Measurements from ENCODE around the gene WWOX. TPM values are rescaled to one million over a fixed set of nuclear protein-coding genes. Genes with fewer than 3 reads are reported as not detected.

WWOX gene
- total RNA-seq, 1 donor from 2014 or later: 29.6 TPM

DNA sequence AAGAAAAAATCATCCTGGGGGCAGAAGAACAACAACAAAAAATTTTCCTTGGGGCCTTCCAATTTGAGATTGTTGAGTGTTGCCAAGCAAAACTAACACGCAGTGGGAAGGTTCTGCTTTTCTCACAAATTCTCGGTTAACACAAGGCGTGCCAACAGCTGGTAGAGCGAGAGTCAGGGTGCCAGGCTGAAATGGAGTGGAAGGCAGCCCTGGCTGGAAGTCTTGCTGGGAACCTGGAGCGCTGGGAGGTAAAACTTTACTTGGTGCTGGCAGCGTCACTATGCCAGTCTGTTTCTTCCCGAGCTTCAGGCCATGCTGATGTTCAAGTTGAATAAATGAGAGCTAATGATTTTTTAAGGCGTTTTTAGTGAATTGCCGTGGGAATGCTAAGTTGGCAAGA lies 189.4 kb downstream of the WWOX start:
- no peak for DNase-seq (ENCODE audit: low read depth)
- TF ChIP-seq, protein P1, sequence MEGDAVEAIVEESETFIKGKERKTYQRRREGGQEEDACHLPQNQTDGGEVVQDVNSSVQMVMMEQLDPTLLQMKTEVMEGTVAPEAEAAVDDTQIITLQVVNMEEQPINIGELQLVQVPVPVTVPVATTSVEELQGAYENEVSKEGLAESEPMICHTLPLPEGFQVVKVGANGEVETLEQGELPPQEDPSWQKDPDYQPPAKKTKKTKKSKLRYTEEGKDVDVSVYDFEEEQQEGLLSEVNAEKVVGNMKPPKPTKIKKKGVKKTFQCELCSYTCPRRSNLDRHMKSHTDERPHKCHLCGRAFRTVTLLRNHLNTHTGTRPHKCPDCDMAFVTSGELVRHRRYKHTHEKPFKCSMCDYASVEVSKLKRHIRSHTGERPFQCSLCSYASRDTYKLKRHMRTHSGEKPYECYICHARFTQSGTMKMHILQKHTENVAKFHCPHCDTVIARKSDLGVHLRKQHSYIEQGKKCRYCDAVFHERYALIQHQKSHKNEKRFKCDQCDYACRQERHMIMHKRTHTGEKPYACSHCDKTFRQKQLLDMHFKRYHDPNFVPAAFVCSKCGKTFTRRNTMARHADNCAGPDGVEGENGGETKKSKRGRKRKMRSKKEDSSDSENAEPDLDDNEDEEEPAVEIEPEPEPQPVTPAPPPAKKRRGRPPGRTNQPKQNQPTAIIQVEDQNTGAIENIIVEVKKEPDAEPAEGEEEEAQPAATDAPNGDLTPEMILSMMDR (conservative IDR thresholded peaks at IDR 0.05; ENCODE audit: low read depth, low read length): no peak
- H3K4me3 ChIP-seq (ENCODE audit: low read depth, low read length): no peak overlapping the region

DNA sequence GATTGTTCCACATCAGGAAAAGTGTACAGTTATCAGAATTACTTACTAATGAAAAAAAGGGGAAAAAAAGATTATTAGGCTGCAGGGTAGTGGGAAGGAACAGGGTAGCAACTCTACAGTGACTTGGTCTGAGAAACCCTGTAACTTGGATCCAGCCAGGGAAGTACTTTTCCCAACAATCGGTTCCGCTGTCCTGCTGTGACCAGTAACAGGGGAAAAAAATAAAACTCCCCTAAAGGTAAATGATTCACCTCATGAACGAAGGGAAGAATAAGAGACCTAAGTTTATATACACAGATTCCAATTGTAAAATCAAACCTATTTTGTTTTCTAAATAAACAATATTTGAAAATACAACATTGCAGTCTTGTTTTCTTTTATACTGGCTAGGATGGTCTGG lies 189.9 kb downstream of the WWOX start:
- TF ChIP-seq, protein P1 (conservative IDR thresholded peaks at IDR 0.05; ENCODE audit: low read depth, low read length): no peak
- no peak overlapping the region for H3K4me3 ChIP-seq (ENCODE audit: low read depth, low read length)
- peak; percentile 51 for DNase-seq (ENCODE audit: low read depth)

DNA sequence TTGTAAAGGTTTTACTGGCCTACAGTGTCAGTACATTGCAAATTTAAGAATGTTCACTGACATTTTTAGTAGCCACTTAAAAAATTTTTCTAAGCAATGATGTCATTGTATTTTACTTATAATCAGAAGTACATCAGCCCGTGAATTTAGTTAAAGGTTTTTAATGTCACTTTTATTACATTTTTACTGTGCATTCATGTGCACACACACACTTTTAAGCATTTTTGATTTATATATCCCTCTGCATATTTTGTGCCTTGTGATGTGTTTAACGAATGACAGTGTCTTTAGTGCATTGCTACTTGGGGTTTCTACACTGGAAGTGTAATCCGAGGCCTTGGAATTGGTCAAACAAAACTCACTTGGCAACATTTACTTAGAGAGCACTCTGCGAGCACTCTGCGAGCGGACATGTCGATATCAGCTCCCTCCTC lies 190.4 kb downstream of the WWOX start:
- peak overlapping the region; percentile 0 for H3K4me3 ChIP-seq (ENCODE audit: low read depth, low read length)
- DNase-seq (ENCODE audit: low read depth): peak; percentile 31
- TF ChIP-seq, protein P1 (conservative IDR thresholded peaks at IDR 0.05; ENCODE audit: low read depth, low read length): no peak

DNA sequence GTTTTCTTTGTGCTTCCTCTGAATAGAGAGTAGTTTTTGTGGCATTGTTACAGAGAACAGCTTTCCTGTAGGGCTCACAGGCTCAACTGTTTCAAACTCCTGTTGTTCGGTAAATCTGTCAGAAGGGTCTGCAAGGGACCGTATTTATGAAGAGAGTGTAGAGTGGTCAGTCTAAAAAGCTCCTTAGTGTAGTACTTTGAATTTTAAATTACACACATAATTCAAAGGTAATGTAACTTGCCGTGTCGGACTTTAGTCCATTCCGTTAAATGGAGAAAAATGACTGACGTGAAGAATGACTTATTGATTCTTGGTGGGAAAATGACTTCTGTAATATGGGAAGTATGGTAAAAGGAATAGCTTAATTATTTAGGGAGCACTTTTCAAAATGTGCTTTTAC lies 190.9 kb downstream of the WWOX start:
- DNase-seq (ENCODE audit: low read depth): no peak
- TF ChIP-seq, protein P1 (conservative IDR thresholded peaks at IDR 0.05; ENCODE audit: low read depth, low read length): no peak
- H3K4me3 ChIP-seq (ENCODE audit: low read depth, low read length): peak overlapping the region; percentile 13

DNA sequence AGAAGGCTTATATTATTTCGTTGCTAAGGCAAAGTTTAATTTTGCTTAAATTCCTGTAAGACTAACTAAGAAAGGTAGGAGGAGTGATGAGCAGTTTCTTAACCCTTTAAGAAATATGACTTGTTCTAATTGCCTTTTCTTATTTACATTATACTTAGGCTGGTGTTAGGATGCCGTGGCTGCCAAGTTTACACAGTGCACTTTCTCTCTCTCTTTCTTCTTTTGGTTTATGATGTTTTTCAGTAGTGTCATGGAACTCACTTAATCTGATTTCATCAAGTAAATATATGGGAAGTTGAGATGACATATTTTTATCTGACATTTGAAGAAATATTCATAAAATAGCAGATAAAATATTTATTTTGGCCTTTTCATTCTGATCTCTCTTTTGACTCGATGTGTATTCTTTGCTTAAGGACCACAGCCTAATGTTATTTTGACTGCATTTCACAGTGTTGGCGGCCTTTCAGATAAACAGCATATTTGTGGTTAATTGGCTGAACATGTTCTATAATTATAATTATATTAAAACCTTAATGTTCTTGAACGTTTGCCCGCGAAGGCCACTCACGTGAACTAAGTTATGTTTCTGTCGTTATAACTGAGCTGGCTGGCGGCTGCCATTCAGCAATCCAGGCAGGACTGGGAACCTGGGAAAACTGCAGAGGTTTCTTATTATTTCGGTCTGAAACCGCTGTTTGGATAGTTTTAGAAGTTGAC lies 191.6 kb downstream of the WWOX start:
- no peak overlapping the region for H3K4me3 ChIP-seq (ENCODE audit: low read depth, low read length)
- no peak for DNase-seq (ENCODE audit: low read depth)
- TF ChIP-seq, protein P1 (conservative IDR thresholded peaks at IDR 0.05; ENCODE audit: low read depth, low read length): no peak

DNA sequence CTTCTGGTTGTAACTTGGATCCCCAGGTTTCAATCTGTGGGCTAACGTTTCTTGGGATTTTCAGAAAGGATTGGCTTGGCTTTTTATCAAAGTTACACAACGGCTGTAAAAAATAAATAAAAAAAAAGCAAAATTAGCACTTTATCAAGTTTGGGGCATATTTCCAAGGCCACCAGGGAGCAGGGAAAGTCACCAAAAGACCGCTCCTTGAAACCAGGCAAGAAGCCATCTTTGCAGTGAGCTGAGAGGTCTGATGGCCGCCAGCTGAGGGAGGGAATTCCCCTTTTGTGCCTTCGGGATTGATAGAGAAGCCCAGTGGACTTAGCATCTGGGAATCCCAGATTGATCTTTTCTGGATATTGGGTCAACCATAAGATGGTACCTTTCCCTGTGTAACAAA lies 192.2 kb downstream of the WWOX start:
- no peak overlapping the region for H3K4me3 ChIP-seq (ENCODE audit: low read depth, low read length)
- no peak for DNase-seq (ENCODE audit: low read depth)
- TF ChIP-seq, protein P1 (conservative IDR thresholded peaks at IDR 0.05; ENCODE audit: low read depth, low read length): no peak

Data from epithelial cell of proximal tubule (primary cell).